HG02938 (cell line): ENCODE data around the gene TIMM50.
"Not testable (repeated sequence)": the region's sequence is repeated elsewhere in the genome, so short reads cannot be mapped to it uniquely, and the experiment has no call there.

Experiments
- ATAC-seq: cut with Tn5 transposase; IDR thresholded peaks from one replicate; pipeline ENCODE4 v1.9.1; 2021; ENCODE audit warnings: mild to moderate bottlenecking, moderate library complexity; ENCODE audit not compliant: unreplicated experiment

TIMM50 gene

DNA sequence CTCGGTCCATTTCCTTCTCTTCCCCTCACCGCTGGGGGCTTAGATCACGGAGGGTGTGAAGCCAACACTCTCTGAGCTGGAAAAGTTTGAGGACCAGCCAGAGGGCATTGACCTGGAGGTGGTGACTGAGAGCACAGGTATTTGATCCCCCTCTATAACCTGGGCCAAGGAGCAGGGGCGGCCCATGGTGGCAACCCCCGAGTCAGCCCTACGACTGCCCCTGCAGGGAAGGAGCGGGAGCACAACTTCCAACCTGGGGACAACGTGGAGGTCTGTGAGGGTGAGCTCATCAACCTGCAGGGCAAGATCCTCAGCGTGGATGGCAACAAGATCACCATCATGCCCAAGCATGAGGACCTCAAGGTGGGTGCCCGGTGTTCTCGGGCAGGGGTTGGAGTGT is 11.6 kb upstream of the TIMM50 start:
- no peak for ATAC-seq

DNA sequence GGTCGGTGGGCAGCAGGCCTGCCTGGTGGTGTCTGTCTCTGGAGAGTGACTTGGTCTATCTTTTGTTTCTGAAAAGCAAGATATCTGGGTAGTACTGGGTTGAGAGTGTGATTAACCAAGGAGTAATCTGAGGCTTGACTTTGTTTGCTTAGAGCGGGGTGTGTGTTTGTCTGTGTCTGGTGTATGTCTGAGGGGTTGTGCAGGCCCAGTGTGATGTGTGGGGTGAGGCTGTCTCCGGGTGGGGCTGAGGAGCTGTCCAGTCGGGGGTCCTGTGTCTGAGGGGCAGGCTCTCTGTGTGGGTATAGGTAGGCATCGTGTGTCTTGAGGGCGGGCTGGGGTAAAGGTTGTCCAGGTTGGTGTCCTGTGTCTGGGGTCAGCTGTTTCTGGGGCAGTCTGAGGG is 11.1 kb upstream of the TIMM50 start:
- no peak for ATAC-seq

DNA sequence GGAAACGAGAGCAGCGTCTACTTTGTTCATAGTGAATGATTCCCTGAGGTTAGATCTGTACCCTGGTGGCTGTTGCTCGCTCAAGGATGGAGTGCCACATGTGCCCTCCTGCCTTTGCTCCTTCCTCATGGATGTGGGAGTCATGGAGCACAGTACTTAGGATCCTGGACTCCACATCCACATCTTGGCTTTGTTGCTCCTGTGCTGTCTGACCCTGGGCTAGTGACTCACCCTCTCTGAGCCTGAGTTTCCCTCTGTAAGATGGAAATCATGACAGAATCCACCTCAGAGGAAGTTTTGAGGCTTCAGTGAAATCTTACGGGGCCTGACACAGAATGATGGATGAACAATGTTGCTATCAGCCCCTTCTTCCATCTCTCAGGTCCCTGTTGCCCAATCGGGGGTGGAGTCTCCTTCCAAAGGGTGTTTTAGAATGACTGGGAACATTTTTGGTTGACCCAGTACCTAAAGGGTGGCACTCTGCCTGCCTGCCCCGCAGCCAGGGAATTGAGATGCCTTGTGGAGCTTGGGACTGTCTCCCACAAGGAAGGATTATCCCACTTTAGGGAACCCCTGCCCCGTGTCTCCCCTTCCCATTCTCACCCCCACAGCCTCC is 9.8 kb upstream of the TIMM50 start:
- ATAC-seq, result no peak

DNA sequence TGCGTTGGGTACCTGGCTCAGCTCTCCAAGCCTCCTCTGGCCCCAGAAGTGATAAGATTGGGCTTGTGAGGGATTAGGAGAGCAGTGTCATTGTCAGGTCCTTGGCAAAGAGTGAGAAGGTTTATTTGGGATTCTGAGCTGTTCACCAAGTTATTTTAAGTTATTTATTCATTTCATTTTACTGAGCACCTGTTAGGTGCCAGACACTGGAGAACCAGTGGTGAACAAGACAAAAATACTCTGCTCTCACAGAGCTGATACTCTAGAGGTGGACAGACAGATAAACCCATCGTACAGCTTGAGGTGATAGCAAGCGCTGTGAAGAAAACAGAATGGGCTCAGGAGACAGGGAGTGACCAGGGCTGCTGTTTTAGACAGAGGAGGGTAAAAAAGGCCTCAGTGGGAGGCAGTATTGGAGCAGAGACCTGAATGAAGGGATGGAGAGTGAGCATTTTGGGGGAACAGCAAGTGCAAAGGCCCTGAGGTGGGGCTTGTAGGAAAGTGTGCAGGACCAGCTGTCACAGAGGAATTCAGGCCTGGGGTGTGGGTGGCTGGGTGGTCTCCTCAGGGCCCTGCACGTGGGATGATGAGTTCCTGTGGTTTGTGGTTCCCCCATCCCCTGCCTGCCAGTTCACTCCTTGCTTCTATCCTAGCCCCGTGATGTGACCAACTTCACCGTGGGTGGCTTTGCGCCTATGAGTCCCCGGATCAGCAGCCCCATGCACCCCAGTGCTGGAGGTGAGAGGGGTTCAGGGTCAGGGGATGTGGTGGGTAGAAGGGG is 8.7 kb upstream of the TIMM50 start:
- no peak for ATAC-seq

DNA sequence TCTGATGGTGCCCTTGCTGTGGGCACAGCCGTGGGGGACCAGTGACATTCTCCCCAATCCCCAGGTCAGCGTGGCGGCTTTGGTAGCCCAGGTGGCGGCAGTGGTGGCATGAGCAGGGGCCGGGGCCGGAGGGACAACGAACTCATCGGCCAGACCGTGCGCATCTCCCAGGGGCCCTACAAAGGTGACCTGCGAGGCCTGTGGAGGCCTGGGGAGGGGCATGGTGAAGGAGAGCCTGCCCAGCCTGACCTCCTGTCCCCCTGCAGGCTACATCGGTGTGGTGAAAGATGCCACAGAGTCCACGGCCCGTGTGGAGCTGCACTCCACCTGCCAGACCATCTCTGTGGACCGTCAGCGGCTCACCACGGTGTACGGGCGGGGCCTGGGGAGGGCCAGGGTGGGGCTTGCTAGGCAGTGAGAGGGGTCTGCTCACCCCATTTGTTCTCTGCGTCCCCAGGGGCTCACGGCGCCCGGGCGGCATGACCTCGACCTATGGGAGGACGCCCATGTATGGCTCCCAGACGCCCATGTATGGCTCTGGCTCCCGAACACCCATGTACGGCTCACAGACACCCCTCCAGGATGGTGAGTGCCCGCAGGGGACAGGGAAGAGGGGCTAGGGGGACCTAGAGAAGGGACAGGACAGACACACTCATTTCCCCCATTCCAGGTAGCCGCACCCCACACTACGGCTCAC is 7.7 kb upstream of the TIMM50 start:
- no peak for ATAC-seq

DNA sequence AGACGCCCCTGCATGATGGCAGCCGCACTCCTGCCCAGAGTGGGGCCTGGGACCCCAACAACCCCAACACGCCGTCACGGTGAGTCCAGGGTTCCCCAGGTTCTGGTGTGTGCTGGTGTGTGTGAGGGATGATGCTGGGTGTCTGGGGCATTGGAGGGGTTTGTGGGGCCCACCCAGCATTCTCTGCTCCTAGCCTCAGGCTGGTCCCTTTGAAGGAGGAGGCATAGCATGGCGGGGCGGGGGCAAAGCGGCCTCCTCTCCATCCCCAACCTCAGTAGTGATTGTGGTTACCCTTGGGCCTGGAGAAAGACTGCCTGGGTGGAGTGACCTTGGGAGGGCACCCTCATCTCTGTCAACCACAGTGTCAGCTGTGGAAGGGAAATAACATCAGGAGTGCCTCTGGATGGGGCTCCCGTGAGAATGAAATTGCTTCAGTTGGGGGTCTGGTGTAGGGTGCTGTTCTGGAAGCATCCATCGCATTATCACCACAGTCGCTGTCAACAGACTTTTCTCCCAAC is 7.1 kb upstream of the TIMM50 start:
- no peak for ATAC-seq

DNA sequence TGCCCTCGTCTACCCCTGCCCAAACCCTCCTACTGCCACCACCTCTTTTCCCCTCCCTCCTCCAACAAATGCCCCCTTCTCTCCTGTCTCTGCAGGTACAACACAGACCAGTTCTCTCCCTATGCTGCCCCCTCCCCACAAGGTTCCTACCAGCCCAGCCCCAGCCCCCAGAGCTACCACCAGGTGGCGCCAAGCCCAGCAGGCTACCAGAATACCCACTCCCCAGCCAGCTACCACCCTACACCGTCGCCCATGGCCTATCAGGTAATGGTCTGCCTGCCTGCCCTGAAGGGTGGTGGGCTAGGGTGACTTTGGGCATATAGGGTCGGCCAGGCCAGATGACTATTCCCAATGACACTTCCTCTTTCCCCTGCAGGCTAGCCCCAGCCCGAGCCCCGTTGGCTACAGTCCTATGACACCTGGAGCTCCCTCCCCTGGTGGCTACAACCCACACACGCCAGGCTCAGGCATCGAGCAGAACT is 6.5 kb upstream of the TIMM50 start:
- no peak for ATAC-seq

DNA sequence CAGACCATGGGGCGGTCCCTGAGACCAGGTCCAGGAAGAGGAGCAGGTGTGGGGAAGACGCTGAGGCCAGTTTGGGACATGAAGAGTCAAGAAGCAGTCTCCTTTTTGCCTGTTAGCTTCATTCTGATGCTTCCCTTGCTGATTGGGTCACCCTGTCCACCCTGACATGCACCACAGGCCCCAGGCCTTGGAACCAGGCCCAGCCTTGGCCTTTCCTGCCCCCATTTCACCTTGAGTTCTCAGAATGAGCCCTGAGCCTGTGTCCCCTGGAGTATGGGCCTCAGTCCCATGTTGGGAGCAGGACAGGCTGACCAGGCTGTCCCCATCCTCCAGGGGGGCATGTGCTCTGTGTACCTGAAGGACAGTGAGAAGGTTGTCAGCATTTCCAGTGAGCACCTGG is 4.9 kb upstream of the TIMM50 start:
- ATAC-seq, result no peak

DNA sequence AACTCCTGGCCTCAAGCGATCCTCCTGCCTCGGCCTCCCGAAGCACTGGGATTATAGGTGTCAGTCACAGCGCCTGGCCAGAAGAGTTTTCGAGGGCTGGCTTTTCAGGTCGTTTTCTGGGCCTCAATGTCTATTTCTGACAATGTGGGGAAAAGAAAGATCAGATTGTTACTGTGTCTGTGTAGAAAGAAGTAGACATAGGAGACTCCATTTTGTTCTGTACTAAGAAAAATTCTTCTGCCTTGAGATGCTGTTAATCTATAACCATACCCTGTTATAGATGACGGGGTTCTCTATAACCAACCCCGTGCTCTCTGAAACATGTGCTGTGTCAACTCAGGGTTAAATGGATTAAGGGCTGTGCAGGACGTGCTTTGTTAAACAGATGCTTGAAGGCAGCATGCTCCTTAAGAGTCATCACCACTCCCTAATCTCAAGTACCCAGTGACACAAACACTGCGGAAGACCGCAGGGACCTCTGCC is 1.3 kb upstream of the TIMM50 start:
- ATAC-seq, result not testable (repeated sequence)

DNA sequence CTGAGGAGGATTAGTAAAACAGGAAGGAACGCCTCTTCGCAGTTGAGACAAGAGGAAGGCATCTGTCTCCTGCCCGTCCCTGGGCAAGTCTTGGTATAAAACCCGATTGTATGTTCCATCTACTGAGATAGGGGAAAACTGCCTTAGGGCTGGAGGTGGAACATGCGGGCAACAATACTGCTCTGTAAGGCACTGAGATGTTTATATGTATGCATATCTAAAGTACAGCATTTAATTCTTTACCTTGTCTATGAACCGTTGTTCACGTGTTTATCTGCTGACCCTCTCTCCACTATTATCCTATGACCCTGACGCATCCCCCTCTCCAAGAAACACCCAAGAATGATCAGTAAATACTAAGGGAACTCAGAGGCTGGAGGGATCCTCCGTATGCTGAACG is 722 bp upstream of the TIMM50 start:
- ATAC-seq, result no peak

DNA sequence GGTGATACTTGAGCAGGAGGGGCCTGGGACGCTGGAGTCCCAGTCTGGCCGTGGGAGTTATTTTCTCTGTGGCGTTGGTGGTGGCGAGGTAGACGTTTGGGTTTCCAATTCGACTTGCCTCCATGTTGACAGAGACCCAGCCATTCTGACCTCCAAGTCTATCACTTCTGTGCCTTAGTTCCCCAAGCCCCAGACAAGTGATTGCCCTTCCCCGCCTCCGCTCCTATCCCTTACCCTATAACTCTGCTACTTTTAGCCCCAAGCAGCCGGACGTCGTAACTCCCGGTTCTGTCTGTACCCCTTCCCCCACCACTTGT is 549 bp downstream of the TIMM50 start:
- ATAC-seq, result no peak

DNA sequence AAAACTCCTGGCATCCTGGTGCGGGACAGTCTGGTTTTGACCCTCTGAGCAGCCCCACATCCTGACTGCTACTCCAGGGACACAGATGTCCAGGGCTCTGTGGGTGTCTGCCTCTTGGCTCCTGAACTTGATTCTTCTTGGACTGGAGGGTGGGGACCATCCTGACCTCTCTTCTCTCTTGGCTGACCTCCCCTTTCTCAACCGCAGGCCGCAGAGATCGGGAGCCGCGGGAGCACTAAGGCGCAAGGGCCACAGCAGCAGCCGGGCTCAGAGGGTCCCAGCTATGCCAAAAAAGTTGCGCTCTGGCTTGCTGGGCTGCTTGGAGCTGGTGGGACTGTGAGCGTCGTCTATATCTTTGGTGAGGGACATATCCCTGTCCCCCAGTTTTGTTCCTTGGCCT is 1.0 kb downstream of the TIMM50 start:
- ATAC-seq, result no peak

DNA sequence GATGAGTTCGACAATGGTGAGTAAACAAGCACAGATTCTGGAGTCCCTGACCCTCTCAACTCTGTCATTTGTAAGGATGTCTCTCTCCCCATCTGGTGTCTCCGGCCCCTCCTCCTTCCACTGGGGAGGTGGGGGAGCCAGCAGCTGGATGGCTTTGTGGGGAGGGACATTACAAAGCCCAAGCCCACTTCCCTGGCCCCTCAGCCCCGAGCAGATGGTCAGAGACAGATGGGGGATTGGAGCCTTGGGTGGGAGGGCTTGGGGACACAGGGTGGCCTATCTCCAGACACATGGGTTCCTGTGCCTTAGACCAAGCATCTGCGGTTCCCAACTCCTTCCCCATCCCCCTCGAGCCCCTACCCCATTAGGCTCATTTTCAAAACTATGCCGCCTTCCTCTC is 2.5 kb downstream of the TIMM50 start:
- ATAC-seq, result no peak

DNA sequence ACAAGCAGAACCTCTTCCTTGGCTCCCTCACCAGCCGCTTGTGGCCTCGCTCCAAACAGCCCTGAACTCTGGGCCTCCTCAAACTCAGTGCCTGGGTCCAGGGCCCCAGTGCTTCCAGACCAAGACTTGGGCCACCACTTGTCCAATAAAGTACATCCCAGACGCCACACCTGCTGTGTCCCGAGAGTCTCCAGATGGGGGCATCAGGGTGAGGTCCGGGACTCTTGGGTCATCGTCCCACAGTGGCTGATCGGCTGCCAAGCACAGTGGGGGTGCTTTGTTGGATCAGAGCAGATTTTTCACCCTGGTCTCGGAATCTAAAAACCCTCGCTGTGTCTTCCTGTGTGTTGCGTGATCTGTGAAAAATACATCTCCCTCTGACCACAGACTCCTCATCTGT is 9.1 kb downstream of the TIMM50 start:
- no peak for ATAC-seq

DNA sequence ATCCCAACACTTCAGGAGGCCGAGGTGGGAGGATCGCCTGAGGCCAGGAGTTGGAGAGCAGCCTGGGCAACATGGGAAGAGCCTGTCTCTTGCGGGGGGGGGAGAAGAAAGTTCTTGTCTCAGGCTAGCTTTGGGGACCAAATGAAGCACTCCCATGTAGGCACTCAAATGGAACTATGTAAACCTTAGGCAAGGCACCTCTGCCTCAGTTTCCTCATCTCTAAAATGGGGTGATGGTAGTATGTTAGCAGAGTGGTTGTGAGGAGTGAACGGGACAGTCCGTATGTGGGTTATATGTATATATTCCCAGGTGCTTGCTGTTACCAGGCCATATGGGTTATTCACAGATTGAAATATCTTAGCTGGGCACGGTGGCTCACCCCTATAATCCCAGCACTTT is 11.6 kb downstream of the TIMM50 start:
- no peak for ATAC-seq

DNA sequence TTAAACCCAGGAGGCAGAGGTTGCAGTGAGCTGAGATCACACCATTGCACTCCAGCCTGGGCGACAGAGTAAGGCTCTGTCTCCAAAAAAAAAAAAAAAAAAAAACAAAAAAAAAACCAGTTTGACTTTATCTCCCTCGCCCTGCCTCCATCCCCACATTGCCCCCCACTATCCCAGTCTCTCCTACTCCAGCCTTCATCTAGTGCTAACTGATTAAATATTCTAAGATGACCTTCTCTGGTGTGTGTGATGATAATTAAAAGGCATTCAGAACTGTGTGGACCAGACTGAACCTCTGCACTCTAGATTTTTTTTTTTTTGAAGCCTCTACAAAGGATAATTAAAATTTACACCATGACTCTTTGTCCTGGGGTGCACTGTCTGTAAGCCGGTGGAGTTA is 12.2 kb downstream of the TIMM50 start:
- no peak for ATAC-seq

DNA sequence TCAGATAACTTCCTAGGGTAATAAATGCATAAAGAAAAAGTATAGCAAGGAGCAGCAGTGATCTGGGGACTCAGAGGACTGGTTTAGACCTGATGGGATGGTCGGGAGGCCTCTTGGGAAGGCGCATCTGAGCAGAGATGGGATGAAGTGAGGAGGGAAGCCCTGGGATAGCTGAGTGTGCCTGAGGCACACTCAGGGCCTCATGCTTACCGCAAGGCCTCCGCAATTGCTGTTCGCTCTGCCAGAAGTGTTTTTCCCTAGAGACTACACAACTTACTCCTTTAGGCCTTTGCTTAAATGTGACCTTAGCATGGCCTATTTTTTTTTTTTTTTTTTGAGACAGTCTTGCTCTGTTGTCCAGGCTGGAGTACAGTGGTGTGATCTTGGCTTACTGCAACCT is 14.0 kb downstream of the TIMM50 start:
- no peak for ATAC-seq

DNA sequence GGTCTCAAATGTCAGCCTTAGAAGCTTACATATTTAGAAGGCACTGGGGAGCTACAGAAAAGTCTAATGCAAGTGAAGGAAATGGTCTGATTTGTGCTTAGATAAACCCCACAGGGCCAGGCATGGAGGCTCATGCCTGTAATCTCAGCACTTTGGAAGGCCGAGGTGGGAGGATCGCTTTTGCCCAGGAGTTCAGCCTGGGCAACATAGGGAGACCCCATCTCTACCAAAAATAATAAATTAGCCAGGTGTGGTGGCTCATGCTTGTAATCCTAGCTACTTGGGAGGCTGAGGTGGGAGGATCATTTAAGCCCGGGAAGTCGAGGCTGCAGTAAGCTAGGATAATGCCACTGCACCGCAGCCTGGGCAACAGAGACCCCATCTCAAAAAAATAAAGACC is 15.4 kb downstream of the TIMM50 start:
- no peak for ATAC-seq

DNA sequence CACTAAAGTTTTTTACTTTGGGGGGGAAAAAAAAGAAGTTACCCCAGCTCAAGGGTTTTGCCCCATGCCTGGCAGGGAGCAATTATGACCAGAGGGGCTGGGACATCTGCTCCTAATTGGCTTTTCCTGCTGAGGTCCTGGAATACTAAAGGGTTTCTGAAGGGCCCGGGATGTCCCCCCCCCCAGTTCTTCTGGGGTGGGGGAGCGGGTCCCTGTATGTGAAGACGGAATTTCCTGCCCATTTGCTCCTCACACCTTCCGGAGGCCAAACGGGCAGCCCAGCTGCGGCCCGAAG is 17.0 kb downstream of the TIMM50 start:
- ATAC-seq, result no peak

DNA sequence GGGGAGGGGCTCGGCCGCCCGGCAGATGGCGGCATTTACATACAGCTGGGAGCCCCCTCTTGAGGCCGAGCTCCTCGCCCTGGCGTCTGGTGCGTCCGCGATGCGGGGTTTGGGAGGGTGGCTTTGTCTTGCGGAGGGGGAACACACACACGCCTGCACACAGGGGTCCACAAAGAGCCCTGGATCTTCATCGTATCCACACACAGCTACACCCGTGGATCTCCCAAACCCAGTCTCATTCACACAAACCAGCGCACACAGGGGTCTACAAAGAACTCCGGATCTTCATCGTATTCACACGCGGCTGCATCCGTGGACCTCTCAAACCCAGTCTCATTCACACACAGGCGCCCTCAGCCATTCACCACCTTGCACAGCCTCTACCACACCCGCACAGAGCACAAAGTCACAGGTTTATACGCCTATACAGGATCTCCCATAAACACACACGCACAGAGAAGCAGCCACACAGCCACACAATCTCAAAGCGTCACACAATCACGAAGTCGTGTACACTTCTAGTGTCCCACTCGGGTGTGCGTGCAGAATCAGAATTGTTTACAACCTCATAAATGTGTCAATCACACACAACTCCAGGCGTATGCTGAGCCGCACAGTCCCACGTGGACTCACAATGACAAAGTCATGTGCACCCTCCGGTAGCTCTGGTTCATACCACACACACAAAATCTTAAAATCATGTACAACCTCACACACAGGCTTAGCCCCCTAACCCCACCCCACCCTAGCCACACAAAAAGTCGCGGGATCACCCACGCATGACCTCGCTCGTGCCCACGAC is 17.6 kb downstream of the TIMM50 start:
- ATAC-seq, result no peak
